GM23248 (cell line): ENCODE measurements around the gene ATR.

ENCODE experiments used
- EZH2 ChIP-seq: fragments of 200-600 bp; sonication (generic); IDR thresholded peaks from 2 replicates; pipeline ENCODE4 v1.6.1; 2018; ENCODE audit warnings: antibody characterized with exemption, mild to moderate bottlenecking; ENCODE audit not compliant: insufficient read depth, poor library complexity, severe bottlenecking
- EZH2phosphoT487 ChIP-seq: fragments of 200-600 bp; sonication (generic); IDR thresholded peaks from 2 replicates; pipeline ENCODE4 v1.6.1; 2018; ENCODE audit warnings: antibody characterized with exemption, moderate library complexity, mild to moderate bottlenecking, low read depth; ENCODE audit not compliant: insufficient read depth

DNA sequence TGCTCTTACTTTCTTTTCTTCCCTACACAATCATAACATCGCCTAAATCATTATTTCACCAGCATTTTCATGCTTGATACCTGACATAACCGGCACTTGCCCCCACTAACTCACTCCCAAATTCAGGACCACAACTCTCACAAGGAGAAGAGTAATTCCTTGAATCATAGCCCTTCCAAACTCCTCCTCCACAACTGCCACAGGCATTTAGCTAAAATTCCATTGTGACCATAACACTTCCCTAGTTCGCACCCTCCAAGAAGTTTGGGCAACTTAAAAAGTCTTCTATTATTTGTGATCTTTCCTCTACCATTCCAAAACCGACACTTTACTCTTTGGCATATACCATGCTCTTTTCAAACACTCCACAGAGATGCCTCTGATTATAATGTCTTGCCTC, 71.3 kb downstream of the ATR start:
- TF ChIP-seq EZH2phosphoT487 (no peak), EZH2 (no peak)
